ENCODE measurements around the gene HOXB6. TPM values are rescaled to one million over a fixed set of nuclear protein-coding genes. Genes with fewer than 3 reads are reported as not detected.

The HOXB6 gene
- total RNA-seq, 1 donor from 2014 or later, result 0.28 TPM

- no peak for ATAC-seq
These were observed 52.2 kb downstream of the HOXB6 start for GRCh38 chr17:48552466-48553189.

GRCh38 chr17:48551596-48552465 lies 53.0 kb downstream of the HOXB6 start:
- no peak for ATAC-seq

GRCh38 chr17:48551214-48551555 lies 53.6 kb downstream of the HOXB6 start:
- no peak for ATAC-seq

GRCh38 chr17:48550502-48551213 lies 54.1 kb downstream of the HOXB6 start:
- ATAC-seq, result no peak

GRCh38 chr17:48549914-48550501 lies 54.8 kb downstream of the HOXB6 start:
- ATAC-seq, result no peak

- ATAC-seq, result no peak
These were observed 55.5 kb downstream of the HOXB6 start for GRCh38 chr17:48549281-48549630.

- no peak for ATAC-seq
These were observed 56.1 kb downstream of the HOXB6 start for GRCh38 chr17:48548523-48549280.

GRCh38 chr17:48547808-48548522 lies 56.8 kb downstream of the HOXB6 start:
- ATAC-seq, result no peak

GRCh38 chr17:48546924-48547807 lies 57.6 kb downstream of the HOXB6 start:
- ATAC-seq, result no peak

- no peak for ATAC-seq
These were observed 58.5 kb downstream of the HOXB6 start for GRCh38 chr17:48546137-48546923.

Other genes starting within 250 kb of the HOXB6 start
- 0.68 TPM for gene SKAP1, start 174.8 kb downstream of the HOXB6 start, total RNA-seq
- 0.24 TPM for gene HOXB1, start 74.0 kb downstream of the HOXB6 start, total RNA-seq
- 14.1 TPM for gene HOXB2, start 59.9 kb downstream of the HOXB6 start, total RNA-seq
- gene HOXB4, start 26.6 kb downstream of the HOXB6 start, total RNA-seq, result 2.4 TPM
- 6.0 TPM for gene HOXB3, start 14.7 kb downstream of the HOXB6 start, total RNA-seq
- gene HOXB5, start 11.2 kb downstream of the HOXB6 start, total RNA-seq, result 0.16 TPM
- 2.1 TPM for gene HOXB7, start 6.0 kb upstream of the HOXB6 start, total RNA-seq
- gene HOXB8, start 10.3 kb upstream of the HOXB6 start, total RNA-seq, result not detected
- not detected for gene HOXB9, start 21.4 kb upstream of the HOXB6 start, total RNA-seq
- gene PRAC1, start 117.5 kb upstream of the HOXB6 start, total RNA-seq, result not detected
- not detected for gene PRAC2, start 118.2 kb upstream of the HOXB6 start, total RNA-seq
- not detected for gene HOXB13, start 123.8 kb upstream of the HOXB6 start, total RNA-seq
- 0.12 TPM for gene TTLL6, start 212.2 kb upstream of the HOXB6 start, total RNA-seq
- 100 TPM for gene CALCOCO2, start 226.0 kb upstream of the HOXB6 start, total RNA-seq